Umbilical cord (tissue), 2 donors: ENCODE results near the gene DYSF. TPM values are rescaled to one million over a fixed set of nuclear protein-coding genes. Genes with fewer than 3 reads are reported as not detected.
A peak's percentile ranks its signal among the peaks of the same experiment; 100 is the strongest.

Experiments used
- DNase-seq: peaks from one replicate; pipeline ENCODE4 v3.0.0-alpha.2; 2015; ENCODE audit warnings: low spot score
- total RNA-seq: library from RNA; depleted of rRNA; stranded (reverse); fragments of >200 nt; gene quantifications from one replicate; pipeline ENCODE4 v1.2.3, GENCODE V29; 2014; ENCODE audit warnings: low replicate concordance; ENCODE audit not compliant: insufficient read depth

The DYSF gene
- total RNA-seq, 1 donor from 2014 or later = 2.9 TPM

DNA sequence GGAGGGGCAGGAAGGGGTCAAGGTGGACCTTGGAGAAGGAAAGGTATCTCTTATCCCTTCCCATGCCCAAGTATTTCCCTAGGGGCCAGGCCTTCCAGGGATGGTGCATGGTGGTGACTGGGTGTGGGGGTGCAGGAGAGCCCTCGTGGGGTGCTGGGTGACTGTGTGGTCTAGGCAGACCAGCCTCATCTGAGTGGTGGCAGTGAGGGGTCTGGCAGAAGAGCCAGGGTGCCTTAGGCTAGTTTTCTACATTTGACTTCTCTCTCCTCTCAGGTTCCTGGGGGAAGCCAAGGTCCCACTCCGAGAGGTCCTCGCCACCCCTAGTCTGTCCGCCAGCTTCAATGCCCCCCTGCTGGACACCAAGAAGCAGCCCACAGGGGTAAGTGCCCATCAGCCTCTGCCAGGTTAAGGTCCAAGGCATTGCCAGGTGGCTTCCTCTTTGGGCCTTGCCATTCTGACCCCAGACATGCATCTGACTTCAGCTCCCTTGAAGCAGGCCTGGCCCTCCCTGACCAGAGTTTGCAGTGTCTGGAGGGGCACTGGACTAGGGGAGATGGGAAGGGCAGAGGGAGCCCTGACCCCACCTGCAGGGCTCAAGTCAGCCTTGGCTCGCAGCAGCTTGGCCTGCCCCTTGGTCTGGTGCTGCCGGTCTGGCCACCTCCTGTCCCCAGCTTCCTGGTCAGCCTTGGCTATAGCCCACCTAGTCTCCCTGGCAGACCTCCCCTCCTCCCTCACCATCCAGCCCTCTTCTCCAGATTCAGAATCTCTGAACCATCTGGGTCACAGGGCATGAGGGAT lies 49.8 kb downstream of the DYSF start:
- DNase-seq = no peak

DNA sequence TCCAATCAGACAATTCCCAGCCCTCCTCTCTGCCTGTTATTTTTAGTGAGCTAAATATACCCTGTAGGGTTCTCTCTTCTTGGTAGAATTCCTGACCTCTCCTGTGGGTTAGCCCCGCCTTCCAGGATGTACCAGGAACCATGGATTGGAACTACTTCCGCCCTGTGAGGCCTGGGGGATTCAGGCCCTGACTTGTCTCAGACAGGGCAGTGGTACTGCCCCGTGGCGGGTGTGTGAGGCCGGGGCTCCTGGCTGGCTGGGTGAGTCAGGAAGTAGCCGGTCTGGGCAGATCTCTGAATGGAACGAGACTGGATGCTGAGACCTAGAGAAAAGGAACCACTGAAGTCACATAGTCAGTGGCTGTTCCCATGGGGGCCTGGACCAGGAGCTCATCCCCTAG lies 50.5 kb downstream of the DYSF start:
- peak; percentile 14 for DNase-seq

DNA sequence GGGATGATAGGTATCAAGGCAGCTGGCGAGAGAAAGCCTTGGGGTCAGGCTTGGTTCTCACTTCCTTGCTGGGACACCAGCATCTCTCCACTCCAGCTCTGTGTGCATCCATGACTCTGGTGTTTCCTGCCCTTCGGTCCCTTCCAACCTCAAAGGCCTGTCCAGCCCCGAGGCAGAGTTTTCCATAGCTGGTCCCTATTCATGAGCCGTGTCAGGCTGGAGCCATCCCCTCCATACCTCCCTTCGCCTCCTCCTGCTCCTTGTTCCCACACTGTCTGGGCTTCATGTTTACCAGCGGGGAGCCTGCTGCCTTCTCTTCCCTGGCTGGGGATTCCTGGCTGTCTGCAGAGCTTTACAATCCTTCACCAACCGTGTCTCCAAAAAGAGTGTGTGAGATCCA lies 51.2 kb downstream of the DYSF start:
- no peak for DNase-seq

DNA sequence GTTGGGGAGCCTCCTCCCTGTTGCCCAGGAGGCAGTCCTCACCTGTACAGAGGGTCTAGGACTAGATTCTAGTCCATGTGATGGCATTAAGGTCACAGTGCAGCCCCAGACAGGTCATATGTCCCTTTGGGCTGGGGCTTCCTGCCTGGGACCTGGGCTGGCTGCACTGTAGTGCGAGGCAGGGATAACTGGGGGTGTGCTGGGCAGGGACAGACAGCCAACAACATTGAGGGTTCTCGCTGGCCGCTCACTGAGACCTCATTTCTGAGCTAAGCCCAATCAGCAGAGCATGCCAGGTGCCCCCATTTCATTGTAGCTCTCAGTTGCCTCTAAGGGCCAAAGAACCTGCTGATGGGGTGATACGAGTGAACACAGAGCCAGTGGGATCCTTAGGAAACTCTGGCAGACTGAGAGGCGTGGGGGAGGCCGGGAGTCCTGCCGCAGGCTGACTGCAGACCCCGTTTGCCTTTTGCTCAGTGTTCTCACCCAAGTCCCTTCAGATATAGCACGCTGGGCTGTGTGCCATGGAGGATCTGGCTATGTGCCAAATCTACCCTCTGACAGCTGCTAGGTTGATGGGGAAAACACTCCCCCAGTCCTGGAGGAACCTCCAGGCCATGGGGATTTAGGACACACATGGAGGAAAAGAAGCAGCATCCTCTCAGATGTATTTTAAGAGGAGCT lies 51.9 kb downstream of the DYSF start:
- DNase-seq = peak; percentile 36

DNA sequence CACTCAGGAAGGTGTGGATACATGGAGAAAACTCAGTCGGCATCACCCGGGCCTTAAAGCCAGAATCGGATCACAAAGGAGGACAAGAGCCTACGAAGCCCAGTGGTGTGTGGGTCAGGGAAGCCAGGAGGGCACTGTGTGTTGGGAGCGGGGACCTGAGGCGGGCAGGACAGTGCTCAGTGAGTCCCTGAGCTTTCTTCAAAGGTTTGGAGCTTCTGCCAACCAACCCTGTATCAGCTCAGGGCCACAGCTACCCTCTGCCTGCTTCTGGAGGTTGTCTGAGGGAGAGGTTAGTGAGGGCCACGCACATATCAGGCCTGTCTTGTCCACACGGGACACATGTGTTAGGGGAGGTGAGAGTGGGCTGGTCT lies 52.4 kb downstream of the DYSF start:
- no peak for DNase-seq

DNA sequence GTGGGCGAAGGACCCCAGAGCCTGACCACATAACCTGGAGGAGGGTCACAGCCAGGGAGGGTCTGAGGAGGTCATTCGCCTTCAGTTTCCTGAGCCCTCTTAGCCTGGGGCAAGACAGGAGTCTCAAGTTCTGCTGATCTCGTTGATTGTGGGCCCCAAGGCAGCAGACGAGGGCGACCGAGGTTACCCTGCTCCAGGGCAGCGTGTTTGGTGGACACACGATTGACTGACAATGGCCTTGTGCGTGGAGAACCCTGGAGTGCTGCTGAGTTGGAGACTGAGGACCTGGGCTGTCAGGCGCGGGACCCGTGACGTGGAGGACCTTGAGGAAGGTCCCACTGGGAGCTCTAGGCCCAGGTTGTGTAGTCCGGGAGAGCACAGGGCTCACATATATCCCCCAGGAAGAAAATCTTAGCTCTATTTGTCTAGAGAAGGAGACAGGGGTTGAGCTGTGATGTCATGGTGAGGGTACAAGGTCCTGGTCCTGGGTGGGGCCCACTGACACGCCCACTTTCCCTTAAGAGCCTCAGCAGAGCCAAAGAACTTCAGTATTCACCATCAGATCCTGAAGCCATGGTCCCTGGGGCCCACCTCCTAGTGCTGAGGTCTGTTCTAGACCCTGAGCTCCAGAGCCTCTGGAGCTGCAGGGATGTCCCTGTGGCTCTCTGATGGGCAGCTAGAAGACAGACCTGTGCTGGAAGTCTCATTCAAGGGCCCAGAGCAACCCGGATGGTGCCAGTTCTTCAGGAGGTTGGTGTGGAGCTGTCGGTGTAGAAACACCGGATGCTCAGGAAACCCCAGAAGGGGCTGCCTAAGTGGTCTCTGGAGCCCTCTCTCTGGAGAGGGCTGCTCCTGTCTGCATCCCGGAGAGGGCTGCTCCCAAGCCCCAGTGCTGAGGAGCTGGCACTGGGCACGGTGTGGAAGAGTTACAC lies 53.1 kb downstream of the DYSF start:
- DNase-seq = no peak

DNA sequence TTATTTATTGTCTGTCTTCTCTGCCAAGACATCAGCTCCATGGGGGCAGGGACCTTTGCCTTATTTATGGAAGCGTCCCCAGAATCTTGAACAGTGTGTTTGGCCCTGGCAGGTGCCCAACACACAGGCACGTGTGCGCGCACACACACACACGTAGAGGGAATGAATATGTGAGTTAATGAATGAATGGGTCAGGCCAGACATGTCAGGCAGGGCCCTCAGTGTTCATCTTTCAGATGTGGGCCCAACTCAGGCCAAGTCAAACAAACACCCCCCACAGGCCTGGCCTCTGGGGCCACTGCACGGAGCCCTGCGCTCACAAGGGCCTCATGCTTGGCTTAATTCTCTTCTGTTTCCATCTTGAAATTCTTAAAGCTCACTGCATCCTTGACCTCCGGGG lies 54.1 kb downstream of the DYSF start:
- no peak for DNase-seq

DNA sequence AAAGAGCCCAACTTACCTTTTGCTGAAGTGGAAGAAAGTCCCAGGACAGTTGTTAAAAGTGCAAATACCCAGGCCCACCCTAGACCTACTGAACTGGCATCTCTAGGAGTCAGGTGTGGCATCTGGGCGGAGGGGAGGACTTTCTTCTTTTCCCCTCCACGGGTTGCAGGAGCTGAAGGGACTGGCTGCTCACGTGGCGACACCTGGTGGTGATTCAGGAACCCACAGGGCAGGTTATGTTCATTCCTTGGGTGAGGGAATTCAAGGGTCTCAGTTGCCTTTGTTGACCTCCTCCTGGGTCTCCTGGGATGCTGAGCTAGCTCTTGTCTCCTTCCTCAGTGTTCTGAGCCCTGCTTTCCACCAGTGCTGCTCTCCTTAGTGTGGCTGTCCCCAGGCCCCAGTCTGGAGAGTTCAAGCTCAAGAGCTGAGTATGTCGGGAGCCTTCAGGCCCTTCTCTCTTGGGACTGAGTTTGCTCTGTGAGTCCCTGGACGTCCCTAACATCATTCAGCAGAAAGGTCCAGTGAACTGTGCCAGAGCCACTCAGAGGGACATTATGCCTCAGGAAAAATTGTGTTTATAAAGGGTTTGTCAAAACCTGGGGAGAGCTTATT lies 56.9 kb downstream of the DYSF start:
- DNase-seq = peak; percentile 28

DNA sequence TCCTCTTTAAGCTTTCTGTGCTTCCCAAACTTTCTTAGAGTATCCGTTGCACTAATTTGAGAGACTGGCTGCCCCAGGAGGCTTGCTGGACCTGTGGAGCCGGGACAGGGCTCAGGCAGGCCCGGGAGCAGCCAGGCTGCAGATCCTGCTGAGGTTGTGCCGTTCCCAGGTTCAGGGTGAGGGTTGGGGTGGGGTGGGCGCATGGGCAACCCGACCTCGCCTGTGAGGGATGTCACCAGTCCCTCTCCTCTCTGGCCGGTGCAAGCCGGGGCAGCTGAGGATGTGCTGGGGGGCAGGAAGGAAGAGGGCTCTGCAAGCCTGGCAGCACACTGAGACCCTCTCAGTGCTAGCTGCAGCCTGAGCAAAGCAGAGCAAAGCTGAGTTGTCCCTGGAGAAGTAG lies 57.6 kb downstream of the DYSF start:
- no peak for DNase-seq

DNA sequence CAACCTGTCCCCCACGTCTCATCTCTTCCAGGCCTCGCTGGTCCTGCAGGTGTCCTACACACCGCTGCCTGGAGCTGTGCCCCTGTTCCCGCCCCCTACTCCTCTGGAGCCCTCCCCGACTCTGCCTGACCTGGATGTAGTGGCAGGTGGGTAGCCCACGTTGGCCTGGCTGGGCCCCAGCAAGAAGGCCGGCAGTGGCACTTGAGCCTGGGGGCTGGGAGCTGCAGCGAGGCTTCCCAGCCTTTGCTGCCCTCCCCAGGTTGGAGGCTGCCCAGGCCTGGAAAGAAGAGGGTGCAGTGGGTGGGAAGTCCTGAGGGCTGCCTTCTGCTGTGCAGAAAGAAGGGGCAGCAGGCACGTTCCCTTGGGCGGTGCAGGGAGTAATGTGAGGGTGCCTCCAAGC lies 58.4 kb downstream of the DYSF start:
- no peak for DNase-seq

DNA sequence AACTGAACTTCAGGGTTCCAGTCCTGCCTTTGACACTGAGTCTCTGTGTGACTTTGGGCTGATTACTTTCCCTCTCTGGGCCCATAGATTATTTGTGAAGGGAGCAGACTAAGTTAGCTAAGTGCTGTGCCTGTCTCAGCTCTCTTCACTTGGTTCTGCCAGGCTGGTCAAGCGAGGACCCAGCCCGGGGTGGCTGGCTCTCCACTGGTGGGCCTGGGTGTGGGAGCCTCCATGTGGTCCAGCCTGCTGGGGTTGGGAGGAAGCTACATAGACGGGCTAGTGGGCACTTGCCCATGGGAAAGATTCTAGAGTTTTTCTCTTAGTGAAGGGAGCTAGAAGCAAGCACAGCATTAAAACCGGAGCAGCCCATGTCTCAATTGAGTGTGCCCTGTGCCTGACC lies 59.0 kb downstream of the DYSF start:
- no peak for DNase-seq

DNA sequence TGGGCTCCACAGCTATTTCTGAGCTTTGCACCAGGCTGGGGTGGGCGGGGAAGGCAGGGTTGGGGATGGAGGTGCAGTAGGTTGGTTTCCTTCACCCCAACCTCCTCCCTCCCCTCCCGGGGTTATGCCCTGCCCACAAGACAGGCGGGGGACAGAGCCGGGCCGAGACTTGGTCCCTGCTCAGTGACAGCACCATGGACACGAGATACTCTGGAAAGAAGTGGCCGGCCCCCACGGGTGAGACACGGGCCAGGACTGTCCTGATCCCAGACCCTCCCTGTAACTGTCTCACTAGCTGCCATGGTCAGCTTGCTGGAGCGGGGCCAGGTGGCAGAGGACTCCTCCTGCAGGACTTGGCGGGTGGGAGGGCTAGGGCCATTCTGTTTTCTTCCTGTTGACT lies 59.7 kb downstream of the DYSF start:
- DNase-seq = no peak

DNA sequence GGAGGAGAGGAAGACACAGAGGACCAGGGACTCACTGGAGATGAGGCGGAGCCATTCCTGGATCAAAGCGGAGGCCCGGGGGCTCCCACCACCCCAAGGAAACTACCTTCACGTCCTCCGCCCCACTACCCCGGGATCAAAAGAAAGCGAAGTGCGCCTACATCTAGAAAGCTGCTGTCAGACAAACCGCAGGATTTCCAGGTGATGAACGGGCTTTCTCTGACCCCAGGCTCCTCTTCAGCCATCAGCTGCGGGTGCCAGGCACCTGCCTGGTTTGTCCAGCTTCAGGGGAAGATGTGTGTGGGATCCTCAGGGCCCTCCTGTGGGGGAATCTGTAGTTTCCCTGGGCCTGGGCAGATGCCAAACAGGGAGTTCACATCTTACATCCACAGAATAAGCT lies 60.4 kb downstream of the DYSF start:
- no peak for DNase-seq

DNA sequence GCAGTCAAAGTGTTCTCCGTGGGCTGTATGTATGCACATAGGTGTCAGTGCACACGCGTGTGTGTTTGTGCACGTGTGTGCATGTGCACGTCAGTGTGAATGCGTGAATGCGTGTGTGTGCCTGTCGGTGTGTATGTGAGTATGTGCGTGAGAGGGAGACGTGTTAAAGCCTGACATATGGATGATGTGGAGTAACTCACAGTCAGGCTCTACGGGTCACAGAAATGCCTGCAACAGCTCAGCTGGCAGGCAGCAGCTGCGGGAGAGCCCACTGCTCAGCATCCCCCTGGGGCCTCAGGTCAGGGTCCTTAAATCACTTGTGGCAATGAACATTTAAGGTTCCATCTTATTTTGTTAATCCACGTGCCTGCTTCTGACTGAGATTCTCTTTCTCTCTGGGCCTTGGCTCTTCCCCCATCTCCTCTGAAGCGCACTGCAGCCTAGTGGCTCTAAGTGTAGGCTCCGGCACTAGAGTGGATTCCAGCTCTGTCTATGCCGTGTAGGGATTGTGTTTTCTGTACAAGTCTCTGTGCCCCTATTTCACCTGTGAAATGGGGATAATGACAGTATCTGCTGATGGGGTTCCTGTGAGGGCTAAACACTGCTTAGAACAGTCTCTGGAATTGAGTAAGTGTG lies 63.0 kb downstream of the DYSF start:
- no peak for DNase-seq

DNA sequence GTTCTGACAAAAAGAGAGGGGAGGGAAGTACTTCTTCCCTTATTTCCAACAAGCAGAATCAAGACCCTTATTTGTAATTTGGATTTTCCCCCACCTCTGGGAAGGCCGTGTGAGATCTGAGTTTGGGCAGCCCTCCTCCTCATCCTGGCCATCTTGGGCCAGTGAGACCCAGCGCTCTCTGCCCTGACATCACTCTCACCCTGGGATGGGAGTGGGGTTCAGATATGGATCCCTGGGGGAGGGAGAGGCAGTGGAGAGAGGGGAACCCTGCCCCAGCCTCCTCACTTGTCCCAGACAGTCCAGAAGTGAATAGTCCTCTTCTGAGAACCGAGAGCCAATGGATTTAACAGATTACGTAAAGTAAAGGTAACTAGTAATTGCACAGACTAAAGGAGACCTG lies 64.5 kb downstream of the DYSF start:
- no peak for DNase-seq

DNA sequence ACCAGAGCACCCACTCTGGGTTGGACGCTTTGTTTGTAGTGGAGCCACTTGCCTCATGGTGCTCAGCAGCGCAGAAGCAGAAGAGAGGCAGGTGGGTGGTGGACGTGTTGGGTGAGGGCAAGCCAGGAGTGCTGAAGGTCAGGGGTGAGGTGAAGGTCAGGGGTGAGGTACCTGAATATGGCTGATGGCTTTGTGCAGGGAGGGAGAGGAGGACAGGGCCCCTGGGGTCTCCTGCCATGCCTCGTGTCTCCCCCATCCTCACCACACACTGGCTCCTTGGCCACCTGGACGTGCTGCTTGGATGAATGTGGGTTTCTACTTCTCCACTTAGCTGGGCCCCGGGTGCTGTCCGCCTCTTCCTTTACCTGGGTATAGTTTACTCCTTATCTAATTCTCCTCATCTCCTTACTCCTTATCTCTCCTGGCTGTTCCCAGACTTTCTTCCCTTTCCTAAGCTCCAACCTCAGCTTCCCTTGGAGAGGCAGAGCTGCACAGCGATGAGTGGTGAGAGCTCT lies 68.1 kb downstream of the DYSF start:
- no peak for DNase-seq

DNA sequence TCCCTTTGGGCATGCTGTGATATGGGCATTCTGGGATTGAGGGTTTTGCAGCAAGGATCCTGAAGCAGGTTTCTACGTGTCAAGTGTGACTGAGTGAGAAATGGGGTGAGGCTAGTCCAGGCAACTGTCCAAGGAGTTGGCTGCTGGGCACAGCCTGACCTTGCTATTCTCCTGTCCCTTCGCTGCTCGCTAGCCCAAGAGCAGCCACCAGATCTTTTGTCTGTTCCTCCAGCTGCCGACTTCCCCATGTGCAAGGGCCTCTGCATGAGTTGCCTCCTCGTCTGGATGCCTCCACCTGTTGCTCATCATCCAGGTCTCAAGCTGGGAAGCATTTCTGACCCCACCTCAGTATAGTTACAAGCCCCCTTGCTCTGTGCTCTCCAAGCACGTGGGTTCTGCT lies 71.1 kb downstream of the DYSF start:
- no peak for DNase-seq

DNA sequence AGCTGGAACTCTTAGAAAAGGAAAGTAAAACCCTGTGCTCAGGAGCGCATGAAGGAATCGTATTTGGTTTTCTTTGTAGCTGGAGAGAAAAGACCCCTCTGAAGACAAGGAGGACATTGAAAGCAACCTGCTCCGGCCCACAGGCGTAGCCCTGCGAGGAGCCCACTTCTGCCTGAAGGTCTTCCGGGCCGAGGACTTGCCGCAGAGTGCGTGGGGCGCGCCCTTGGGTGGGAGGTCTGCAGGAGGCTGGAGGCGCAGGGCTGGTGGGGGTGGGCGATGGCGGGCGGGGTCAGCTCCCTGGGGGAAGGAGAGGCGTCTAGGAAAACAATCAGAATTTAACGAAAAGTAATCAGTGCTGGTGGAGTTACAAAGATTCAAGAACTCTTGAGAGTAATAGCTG lies 72.8 kb downstream of the DYSF start:
- DNase-seq = no peak

DNA sequence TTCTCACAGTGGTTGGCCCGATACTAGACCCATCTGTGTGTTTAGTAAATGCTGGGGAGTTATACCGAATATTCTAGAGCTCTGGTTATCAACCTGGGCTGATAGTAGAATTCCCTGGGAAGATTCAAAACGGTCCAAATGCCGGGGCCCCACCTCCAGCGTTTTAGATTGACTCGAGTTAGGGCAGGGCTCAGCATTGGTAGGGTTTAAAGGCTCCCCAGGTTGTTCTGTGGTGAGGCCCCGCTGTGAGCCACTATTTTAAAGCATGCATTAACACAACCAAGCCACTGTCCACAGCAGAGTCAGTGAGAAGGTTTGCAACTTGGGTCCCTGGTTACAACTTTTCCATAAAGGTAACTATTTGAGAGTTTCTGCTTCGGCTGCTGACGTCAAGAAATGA lies 73.6 kb downstream of the DYSF start:
- DNase-seq = no peak

DNA sequence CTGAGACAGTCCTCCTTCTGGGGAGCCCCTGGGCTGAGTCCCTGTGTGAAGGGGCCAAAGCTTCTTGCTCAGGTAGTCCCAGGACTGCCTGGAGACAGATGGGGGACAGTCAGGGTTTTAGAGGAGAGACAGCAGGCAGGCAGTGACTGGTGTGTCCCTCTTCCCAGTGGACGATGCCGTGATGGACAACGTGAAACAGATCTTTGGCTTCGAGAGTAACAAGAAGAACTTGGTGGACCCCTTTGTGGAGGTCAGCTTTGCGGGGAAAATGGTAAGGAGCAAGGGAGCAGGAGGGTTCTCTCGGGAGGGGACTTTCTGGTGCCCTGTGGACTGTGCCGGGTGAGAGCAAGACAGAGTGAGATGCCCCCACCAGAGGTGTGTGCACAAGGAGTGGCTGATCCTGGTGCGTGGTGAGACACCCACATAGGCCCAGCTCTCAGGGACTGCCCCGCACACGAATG lies 74.8 kb downstream of the DYSF start:
- no peak for DNase-seq

DNA sequence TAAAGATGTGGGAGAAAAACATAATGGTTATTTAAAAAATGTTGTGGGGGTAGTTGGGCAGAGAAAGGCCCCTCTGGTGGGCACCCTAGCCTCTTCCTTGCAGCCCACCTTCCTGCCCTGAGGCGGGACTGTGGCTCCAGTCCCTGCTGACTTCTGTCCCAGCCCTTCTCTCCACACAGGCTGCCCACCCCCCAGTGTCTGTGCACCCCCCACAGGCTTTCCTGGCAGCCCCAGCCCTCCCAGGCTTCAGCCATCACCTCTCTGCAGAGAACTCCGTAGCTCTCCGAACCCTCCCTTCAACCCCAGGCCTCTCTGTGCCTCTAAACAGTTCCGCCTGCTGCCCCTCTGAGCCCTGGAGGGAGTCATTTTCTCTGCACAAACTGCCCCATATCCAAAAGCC lies 75.4 kb downstream of the DYSF start:
- DNase-seq = no peak
